ENCODE results near the gene ZBTB2.

GRCh38 chr6:151389618-151390275, 1.6 kb downstream of the ZBTB2 start:
- TF ChIP-seq EZH2 (IDR thresholded peaks at IDR 0.05) (no peak), CTCF (IDR thresholded peaks at IDR 0.05) (no peak)

Data from neural progenitor cell (in vitro differentiated cells).